GM21786 (cell line): ENCODE data around the gene FOXL2NB.

Experiments used
- ATAC-seq: cut with Tn5 transposase; IDR thresholded peaks from one replicate; pipeline ENCODE4 v1.9.1; 2021; ENCODE audit not compliant: unreplicated experiment

FOXL2NB gene

GRCh38 chr3:138944929-138945708, 1.9 kb upstream of the FOXL2NB start:
- ATAC-seq: no peak

GRCh38 chr3:138945709-138946662, 1.0 kb upstream of the FOXL2NB start:
- no peak for ATAC-seq

DNA sequence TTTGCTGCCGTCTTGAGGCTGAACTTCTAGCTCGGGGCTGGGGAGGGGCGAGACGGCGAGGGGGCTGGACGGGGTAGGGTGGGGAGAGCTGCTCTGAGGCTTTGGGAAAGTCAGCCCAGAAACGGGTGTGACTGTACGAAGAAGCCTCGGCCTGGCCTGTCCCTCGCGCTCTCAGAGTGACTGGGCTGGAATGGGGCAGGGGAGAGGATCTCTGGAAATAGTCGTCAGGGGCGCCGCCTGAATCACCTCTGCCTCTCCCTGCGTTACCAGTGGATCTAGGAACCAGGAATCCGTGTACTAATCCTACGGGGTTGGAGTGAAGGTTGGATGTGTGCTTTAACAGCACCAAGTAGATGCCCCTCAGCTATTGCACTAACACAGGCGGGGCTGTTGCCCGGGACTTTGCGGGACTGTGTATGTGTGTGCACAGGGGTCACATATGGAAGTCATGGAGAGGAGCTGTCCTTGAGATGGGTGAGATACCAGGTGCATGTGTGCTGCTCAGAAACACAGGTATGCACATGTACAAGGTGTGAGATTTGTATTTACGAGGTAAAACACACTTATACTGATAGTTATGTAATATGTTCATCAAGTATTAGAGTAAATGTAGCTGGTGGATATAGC, 591 bp downstream of the FOXL2NB start:
- ATAC-seq: no peak

DNA sequence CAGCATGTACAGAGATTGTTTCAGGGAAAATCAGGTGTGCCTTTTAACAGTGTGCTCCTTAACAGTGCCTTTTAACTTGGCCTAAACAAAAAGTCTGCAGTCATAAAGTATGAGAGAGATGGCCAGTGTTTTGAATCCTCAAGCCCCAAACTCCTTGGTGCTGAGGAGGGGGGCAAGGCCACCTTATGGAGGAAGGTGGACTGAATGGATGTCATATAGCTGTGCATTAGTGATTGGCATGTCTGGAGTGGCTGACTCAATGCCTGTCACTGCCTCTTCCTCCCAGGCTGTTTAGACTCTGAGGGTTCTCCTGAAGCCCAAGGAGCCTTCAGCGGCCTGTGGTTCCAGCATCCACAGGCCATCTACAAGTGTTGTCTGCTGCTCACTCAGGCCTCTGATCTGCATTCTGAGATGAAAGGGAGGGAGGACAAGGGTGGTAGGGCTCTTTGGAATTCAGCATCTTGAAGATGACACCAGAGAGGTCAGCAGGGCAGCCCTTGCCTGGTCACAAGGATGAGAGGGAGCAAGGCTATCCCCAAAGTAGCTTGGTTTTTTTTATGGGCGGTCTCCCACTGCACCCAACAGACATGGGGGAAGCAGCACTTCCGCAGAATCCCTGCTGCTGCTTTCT, 1.5 kb downstream of the FOXL2NB start:
- no peak for ATAC-seq

GRCh38 chr3:138949002-138949418, 2.0 kb downstream of the FOXL2NB start:
- ATAC-seq: no peak

GRCh38 chr3:138949445-138950005, 2.5 kb downstream of the FOXL2NB start:
- ATAC-seq: no peak

GRCh38 chr3:138950006-138950644, 3.1 kb downstream of the FOXL2NB start:
- no peak for ATAC-seq

DNA sequence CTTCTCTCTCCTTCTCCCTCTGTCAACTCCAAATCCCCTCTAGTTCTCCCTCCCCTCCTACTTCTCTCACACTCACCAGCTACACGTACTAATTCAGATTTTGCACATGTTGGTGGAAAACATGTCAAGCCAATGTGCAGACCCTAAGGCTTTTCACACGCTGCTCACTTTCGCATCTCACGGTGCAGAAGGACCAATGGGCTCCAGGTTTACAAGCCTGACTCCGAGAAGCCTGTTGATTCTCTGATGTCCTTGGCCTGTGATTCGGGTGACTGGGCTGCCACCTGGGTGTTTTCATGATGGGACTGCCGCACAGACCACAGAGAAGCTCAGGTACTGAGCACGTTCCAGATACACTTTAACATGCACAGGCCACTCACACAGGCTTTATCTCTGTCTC, 3.7 kb downstream of the FOXL2NB start:
- ATAC-seq: no peak

- ATAC-seq: no peak
These were observed 13.4 kb downstream of the FOXL2NB start for GRCh38 chr3:138960417-138960852.

GRCh38 chr3:138962854-138963560, 16.0 kb downstream of the FOXL2NB start:
- ATAC-seq: no peak

GRCh38 chr3:138964264-138964663, 17.2 kb downstream of the FOXL2NB start:
- ATAC-seq: no peak

DNA sequence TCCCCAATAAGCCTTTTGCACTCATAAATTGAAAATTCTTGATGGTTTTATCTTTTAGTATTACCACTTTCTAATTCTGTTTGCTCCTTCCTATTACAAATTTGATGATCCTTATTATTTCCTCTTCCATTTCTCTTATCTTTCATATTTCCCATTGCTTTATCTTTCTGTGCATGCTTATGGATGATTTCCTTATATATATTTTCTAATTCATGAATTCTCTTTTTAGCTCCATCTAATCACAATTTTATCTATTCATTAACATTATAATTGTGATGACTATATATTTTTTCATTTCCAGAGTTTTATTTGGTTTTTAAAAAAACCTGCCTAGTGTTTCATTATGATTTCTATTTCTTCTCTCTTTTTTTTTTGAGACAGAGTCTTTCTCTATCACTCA, 17.9 kb downstream of the FOXL2NB start:
- no peak for ATAC-seq

GRCh38 chr3:138971766-138972320, 24.8 kb downstream of the FOXL2NB start:
- no peak for ATAC-seq

GRCh38 chr3:138972941-138973340, 25.9 kb downstream of the FOXL2NB start:
- ATAC-seq: no peak

DNA sequence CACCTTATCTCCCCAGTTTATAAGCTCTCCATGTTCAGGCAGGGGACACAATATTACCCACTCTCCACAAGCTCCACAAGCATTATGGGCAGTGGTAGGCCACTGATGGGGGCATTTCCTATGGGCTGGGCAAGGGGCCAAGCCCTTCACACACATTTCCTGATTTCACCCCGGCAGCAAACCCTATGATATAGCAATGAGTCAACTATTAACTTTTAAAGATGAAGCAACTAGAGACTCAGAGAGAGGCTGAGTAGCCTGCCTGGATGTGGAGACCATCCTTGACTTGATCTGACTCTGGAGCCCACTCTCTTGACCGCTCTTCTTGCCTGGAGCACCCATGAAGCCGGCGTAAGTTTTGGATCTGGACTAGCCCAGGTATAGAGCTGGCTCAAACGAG, 27.4 kb downstream of the FOXL2NB start:
- ATAC-seq: no peak

DNA sequence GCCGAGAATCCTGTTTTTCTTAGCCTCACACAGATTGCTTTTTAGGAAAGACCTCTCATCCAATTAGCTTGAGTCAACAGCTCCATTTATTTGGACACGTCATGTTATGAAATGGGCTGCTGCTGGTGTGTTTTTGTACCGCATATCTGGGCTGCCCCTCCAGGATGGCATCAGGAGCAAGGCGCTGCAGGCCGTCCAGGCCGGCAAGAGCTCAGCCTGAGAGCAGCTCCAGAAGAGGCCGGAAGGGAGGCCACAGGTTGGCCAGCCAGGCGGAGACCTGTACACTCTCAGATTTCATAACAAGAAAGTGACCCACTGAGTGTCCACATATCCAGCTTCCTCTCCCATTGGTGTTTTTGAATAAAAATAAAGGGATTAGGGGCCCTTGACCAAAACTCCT, 28.3 kb downstream of the FOXL2NB start:
- no peak for ATAC-seq

DNA sequence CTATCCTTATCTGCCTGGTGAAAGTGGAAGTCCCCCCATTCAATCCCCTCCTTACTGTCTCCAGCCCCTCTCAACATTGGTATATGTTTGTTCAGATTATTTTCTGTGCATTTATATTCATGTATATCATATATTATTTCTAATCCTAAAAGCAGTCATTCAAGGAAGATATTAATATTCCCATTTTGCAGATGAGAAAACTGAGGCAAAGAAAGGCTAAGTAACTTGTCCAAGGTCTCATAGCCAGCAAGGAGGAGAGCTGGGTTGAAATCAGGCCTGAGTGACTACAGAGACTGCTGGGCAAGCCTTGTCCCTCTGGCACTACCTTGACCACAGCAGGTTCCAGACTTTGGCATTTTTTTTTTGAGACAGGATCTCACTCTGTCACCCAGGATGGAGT, 29.0 kb downstream of the FOXL2NB start:
- no peak for ATAC-seq

DNA sequence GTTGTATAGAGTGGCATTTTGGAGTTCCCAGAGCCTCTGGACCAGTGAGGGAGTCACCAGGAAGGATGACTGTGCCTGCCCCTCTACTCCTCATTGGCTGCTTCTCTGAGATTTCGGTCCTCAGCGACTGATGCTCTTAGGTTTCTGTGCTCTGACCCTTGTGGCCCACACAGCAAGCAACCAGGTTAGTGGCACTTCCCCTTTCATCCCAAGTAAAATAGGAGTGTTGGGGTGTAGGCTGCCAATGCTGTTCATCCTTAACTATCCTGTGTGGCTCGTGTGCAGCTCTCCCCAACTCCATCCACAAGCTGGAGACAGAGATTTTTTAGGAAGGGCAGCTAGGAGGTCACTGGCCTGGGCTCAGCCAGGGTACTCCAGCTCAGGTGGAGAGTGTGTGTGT, 37.8 kb downstream of the FOXL2NB start:
- ATAC-seq: no peak

DNA sequence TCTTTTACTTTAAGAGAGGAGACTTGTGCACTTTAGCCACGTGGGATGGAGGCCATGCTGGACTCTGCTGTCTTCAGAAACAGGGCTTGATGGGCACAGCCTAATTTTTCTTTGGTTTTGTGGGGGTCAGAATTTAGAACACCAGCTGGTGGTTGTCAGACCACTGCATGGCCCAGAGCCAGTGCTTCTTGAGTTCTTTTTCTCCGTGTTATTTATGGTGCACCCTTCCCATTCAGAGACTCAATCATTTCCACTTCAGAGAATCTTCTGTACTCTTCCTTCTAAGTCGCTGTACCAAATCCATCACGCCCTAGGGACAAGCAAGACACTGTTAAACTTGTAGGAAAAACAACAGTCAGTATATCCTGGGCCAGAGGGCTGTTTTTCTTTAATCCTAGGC, 38.9 kb downstream of the FOXL2NB start:
- ATAC-seq: no peak
